Measurements from ENCODE around the gene RBP3.

The RBP3 gene

DNA sequence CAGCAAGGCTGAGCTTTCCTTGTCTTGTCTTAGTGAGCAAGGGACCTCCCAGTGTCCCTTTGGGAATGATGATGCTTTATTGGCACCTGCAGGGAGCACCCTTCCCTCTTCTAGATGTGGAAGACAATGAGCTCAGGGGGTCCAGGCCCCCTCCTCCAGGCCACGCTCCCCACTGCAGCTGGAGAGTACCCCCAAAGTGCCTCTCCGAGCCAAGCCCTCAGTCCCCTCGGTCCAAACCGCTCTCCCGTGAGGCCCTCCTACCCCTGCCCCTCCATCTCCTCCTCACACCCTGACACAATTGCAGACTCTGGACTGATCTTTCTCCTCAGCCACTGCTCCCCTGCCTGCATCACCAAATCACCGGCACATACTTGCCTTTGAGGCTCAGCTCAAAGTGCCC, 16.7 kb downstream of the RBP3 start:
- Histone ChIP-seq H3K36me3 (replicated peaks; ENCODE audit: insufficient read depth, low read length) (no peaks in the 10 kb centered on the region), H3K9me3 (replicated peaks; ENCODE audit: insufficient read depth, low read length) (no peaks in the 10 kb centered on the region), H3F3A (ENCODE audit: insufficient read depth, low read length) (no peaks in the 10 kb centered on the region; the same call in 1 of the 2 replicates), H3K9me2 (replicated peaks; ENCODE audit: insufficient read depth, low read length) (no peaks in the 10 kb centered on the region), H4K20me1 (ENCODE audit: insufficient read depth, low read length) (no peaks in the 10 kb centered on the region; the same call in 1 of the 2 replicates), H3K27ac (ENCODE audit: low read length) (no peak overlapping the region), H3K9ac (ENCODE audit: low read length) (no peak overlapping the region), H2AFZ (ENCODE audit: low read length) (no peak overlapping the region), H3K4me1 (ENCODE audit: low read length) (no peaks in the 10 kb centered on the region), H3K4me2 (ENCODE audit: low read depth, low read length) (no peak overlapping the region), H3K27me3 (replicated peaks; ENCODE audit: insufficient read depth, low read length) (peaks cover 67% of the 10 kb centered on the region), H3K79me2 (ENCODE audit: low read length) (no peaks in the 10 kb centered on the region), H3K4me3 (ENCODE audit: low read length) (no peak overlapping the region)
- DNase-seq = no peak
- TF ChIP-seq EZH2 (optimal IDR thresholded peaks at IDR 0.05; ENCODE audit: low read depth, low read length) (no peak), CTCF (IDR thresholded peaks at IDR 0.05; ENCODE audit: low read length) (no peak), EZH2phosphoT487 (IDR thresholded peaks at IDR 0.05; ENCODE audit: low read length) (no peak)

DNA sequence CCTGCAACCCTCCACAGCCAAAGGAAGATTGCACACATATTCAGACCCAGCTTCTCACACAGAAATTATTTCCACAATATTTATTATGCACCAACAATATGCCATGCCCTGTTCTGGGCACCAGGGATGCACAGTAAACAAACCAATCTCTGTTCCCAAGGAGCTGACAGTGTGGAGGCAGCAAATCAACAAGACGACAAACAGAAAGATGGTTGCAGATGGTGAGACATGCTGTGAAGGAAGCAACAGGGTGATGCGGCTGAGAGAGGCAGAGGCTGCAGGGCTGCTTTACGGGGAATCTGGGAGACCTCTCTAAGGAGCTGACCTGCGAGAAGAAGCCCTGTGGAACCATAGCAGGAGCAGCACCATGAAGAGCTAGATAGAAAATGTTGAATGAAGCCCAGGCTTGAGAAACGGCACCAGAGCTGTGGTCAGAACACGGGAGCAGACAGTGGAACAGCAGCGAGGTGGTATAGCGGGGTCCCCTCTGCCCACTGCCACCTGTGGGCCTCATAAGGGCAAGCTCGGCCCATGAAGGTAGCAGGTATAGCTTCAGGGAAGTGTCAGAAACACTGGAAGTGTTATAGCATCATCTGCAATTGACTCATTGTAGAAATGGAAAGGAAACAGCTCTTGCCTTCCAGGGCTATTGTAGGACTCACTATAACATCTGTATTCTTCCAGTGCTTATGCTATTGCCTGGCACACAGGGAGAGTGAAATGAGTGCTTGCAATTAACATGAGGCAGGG, 17.4 kb downstream of the RBP3 start:
- no peaks in the 10 kb centered on the region; the same call in 1 of the 2 replicates for H4K20me1 ChIP-seq (ENCODE audit: insufficient read depth, low read length)
- H3K9me2 ChIP-seq (replicated peaks; ENCODE audit: insufficient read depth, low read length) = no peaks in the 10 kb centered on the region
- TF ChIP-seq CTCF (IDR thresholded peaks at IDR 0.05; ENCODE audit: low read length) (no peak), EZH2phosphoT487 (IDR thresholded peaks at IDR 0.05; ENCODE audit: low read length) (no peak), EZH2 (optimal IDR thresholded peaks at IDR 0.05; ENCODE audit: low read depth, low read length) (no peak)
- H3K79me2 ChIP-seq (ENCODE audit: low read length) = no peaks in the 10 kb centered on the region
- no peaks in the 10 kb centered on the region for H3K4me1 ChIP-seq (ENCODE audit: low read length)
- no peaks in the 10 kb centered on the region for H3K9me3 ChIP-seq (replicated peaks; ENCODE audit: insufficient read depth, low read length)
- H3F3A ChIP-seq (ENCODE audit: insufficient read depth, low read length) = no peaks in the 10 kb centered on the region; the same call in 1 of the 2 replicates
- no peak overlapping the region for H3K9ac ChIP-seq (ENCODE audit: low read length)
- H2AFZ ChIP-seq (ENCODE audit: low read length) = no peak overlapping the region
- no peak overlapping the region for H3K4me3 ChIP-seq (ENCODE audit: low read length)
- no peak overlapping the region for H3K27ac ChIP-seq (ENCODE audit: low read length)
- H3K27me3 ChIP-seq (replicated peaks; ENCODE audit: insufficient read depth, low read length) = peaks cover 70% of the 10 kb centered on the region
- no peak for DNase-seq
- H3K36me3 ChIP-seq (replicated peaks; ENCODE audit: insufficient read depth, low read length) = no peaks in the 10 kb centered on the region
- no peak overlapping the region for H3K4me2 ChIP-seq (ENCODE audit: low read depth, low read length)

- Histone ChIP-seq H4K20me1 (ENCODE audit: insufficient read depth, low read length) (no peaks in the 10 kb centered on the region; the same call in 1 of the 2 replicates), H3K4me1 (ENCODE audit: low read length) (no peaks in the 10 kb centered on the region), H3K9me3 (replicated peaks; ENCODE audit: insufficient read depth, low read length) (no peaks in the 10 kb centered on the region), H3F3A (ENCODE audit: insufficient read depth, low read length) (no peaks in the 10 kb centered on the region; the same call in 1 of the 2 replicates), H3K4me3 (ENCODE audit: low read length) (no peak overlapping the region), H3K9me2 (replicated peaks; ENCODE audit: insufficient read depth, low read length) (no peaks in the 10 kb centered on the region), H3K79me2 (ENCODE audit: low read length) (no peaks in the 10 kb centered on the region), H2AFZ (ENCODE audit: low read length) (no peak overlapping the region), H3K36me3 (replicated peaks; ENCODE audit: insufficient read depth, low read length) (no peaks in the 10 kb centered on the region), H3K9ac (ENCODE audit: low read length) (no peak overlapping the region), H3K27ac (ENCODE audit: low read length) (no peak overlapping the region), H3K4me2 (ENCODE audit: low read depth, low read length) (no peak overlapping the region), H3K27me3 (replicated peaks; ENCODE audit: insufficient read depth, low read length) (peaks cover 74% of the 10 kb centered on the region)
- TF ChIP-seq CTCF (IDR thresholded peaks at IDR 0.05; ENCODE audit: low read length) (no peak), EZH2 (optimal IDR thresholded peaks at IDR 0.05; ENCODE audit: low read depth, low read length) (no peak), EZH2phosphoT487 (IDR thresholded peaks at IDR 0.05; ENCODE audit: low read length) (no peak)
- DNase-seq = no peak
Observed at GRCh38 chr10:47366181-47366631, 18.0 kb downstream of the RBP3 start.
